ENCODE results near the gene TMX3. TPM values are rescaled to one million over a fixed set of nuclear protein-coding genes. Genes with fewer than 3 reads are reported as not detected.

Gene TMX3
- polyA plus RNA-seq, 1 donor from 2014 or later: 158 TPM

DNA sequence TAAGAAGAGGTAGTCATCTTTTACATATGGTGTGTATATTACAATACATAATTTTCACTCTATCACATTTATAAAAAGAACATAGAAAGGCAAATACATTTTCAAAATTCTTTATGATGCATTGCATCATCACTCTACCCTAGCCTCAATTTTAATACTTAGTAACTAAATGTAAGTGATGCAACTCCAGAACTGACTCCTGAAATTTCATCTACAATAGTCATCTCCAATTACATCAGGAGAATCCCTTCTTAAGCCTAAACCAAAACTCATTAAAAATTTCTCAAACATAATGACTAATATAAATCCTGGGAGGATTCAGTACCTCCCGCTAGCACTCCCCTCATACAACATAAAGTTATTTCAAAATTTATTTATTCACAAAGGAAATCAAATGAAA lies 15.9 kb downstream of the TMX3 start:
- Histone ChIP-seq H3K9ac (ENCODE audit: low read length) (no peak overlapping the region), H3K27me3 (ENCODE audit: insufficient read depth, low read depth, low read length) (no peaks in the 10 kb centered on the region), H3K4me3 (ENCODE audit: low read length) (no peak overlapping the region), H3K79me2 (replicated peaks; ENCODE audit: insufficient read depth, low read length) (peaks cover 10% of the 10 kb centered on the region), H4K20me1 (ENCODE audit: insufficient read depth) (no peaks in the 10 kb centered on the region), H3F3A (ENCODE audit: insufficient read depth, low read length, poor library complexity, severe bottlenecking) (no peaks in the 10 kb centered on the region), H2AFZ (ENCODE audit: low read depth, low read length) (no peak overlapping the region), H3K4me2 (ENCODE audit: low read length) (no peak overlapping the region), H3K9me3 (ENCODE audit: low read length) (no peaks in the 10 kb centered on the region), H3K36me3 (ENCODE audit: insufficient read depth, low read length) (peaks cover 5% of the 10 kb centered on the region), H3K27ac (ENCODE audit: low read length) (no peak overlapping the region), H3K9me2 (ENCODE audit: insufficient read depth, low read length) (no peaks in the 10 kb centered on the region)
- TF ChIP-seq EP300 (conservative IDR thresholded peaks at IDR 0.05; ENCODE audit: poor library complexity, severe bottlenecking) (no peak), RAD21 (conservative IDR thresholded peaks at IDR 0.05) (no peak), POLR2AphosphoS5 (IDR thresholded peaks at IDR 0.05) (no peak), SMC3 (conservative IDR thresholded peaks at IDR 0.05; ENCODE audit: poor library complexity) (no peak), MXI1 (conservative IDR thresholded peaks at IDR 0.05; ENCODE audit: poor library complexity, severe bottlenecking) (no peak), TAF1 (IDR thresholded peaks at IDR 0.05; ENCODE audit: low read depth) (no peak), EZH2 (IDR thresholded peaks at IDR 0.05; ENCODE audit: borderline replicate concordance, insufficient read depth, low read length, poor library complexity, severe bottlenecking) (no peak)
- TF ChIP-seq, protein P1, sequence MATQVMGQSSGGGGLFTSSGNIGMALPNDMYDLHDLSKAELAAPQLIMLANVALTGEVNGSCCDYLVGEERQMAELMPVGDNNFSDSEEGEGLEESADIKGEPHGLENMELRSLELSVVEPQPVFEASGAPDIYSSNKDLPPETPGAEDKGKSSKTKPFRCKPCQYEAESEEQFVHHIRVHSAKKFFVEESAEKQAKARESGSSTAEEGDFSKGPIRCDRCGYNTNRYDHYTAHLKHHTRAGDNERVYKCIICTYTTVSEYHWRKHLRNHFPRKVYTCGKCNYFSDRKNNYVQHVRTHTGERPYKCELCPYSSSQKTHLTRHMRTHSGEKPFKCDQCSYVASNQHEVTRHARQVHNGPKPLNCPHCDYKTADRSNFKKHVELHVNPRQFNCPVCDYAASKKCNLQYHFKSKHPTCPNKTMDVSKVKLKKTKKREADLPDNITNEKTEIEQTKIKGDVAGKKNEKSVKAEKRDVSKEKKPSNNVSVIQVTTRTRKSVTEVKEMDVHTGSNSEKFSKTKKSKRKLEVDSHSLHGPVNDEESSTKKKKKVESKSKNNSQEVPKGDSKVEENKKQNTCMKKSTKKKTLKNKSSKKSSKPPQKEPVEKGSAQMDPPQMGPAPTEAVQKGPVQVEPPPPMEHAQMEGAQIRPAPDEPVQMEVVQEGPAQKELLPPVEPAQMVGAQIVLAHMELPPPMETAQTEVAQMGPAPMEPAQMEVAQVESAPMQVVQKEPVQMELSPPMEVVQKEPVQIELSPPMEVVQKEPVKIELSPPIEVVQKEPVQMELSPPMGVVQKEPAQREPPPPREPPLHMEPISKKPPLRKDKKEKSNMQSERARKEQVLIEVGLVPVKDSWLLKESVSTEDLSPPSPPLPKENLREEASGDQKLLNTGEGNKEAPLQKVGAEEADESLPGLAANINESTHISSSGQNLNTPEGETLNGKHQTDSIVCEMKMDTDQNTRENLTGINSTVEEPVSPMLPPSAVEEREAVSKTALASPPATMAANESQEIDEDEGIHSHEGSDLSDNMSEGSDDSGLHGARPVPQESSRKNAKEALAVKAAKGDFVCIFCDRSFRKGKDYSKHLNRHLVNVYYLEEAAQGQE (IDR thresholded peaks at IDR 0.05; ENCODE audit: borderline replicate concordance): no peak
- TF ChIP-seq, protein P2, sequence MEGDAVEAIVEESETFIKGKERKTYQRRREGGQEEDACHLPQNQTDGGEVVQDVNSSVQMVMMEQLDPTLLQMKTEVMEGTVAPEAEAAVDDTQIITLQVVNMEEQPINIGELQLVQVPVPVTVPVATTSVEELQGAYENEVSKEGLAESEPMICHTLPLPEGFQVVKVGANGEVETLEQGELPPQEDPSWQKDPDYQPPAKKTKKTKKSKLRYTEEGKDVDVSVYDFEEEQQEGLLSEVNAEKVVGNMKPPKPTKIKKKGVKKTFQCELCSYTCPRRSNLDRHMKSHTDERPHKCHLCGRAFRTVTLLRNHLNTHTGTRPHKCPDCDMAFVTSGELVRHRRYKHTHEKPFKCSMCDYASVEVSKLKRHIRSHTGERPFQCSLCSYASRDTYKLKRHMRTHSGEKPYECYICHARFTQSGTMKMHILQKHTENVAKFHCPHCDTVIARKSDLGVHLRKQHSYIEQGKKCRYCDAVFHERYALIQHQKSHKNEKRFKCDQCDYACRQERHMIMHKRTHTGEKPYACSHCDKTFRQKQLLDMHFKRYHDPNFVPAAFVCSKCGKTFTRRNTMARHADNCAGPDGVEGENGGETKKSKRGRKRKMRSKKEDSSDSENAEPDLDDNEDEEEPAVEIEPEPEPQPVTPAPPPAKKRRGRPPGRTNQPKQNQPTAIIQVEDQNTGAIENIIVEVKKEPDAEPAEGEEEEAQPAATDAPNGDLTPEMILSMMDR (IDR thresholded peaks at IDR 0.05; ENCODE audit: poor library complexity, severe bottlenecking): no peak

GRCh38 chr18:68696937-68697336 lies 18.0 kb downstream of the TMX3 start:
- Histone ChIP-seq H3K9me2 (ENCODE audit: insufficient read depth, low read length) (no peaks in the 10 kb centered on the region), H3K4me2 (ENCODE audit: low read length) (no peak overlapping the region), H3K36me3 (ENCODE audit: insufficient read depth, low read length) (peaks cover 5% of the 10 kb centered on the region), H4K20me1 (ENCODE audit: insufficient read depth) (no peaks in the 10 kb centered on the region), H3K27ac (ENCODE audit: low read length) (no peak overlapping the region), H3K9ac (ENCODE audit: low read length) (no peak overlapping the region), H2AFZ (ENCODE audit: low read depth, low read length) (no peak overlapping the region), H3K4me3 (ENCODE audit: low read length) (no peak overlapping the region), H3F3A (ENCODE audit: insufficient read depth, low read length, poor library complexity, severe bottlenecking) (no peaks in the 10 kb centered on the region), H3K9me3 (ENCODE audit: low read length) (no peaks in the 10 kb centered on the region), H3K79me2 (replicated peaks; ENCODE audit: insufficient read depth, low read length) (no peaks in the 10 kb centered on the region), H3K27me3 (ENCODE audit: insufficient read depth, low read depth, low read length) (no peaks in the 10 kb centered on the region)
- TF ChIP-seq EP300 (conservative IDR thresholded peaks at IDR 0.05; ENCODE audit: poor library complexity, severe bottlenecking): no peak
- no peak for TF ChIP-seq SMC3 (conservative IDR thresholded peaks at IDR 0.05; ENCODE audit: poor library complexity)
- TF ChIP-seq, protein P1 (IDR thresholded peaks at IDR 0.05; ENCODE audit: borderline replicate concordance): no peak
- TF ChIP-seq TAF1 (IDR thresholded peaks at IDR 0.05; ENCODE audit: low read depth): no peak
- TF ChIP-seq EZH2 (IDR thresholded peaks at IDR 0.05; ENCODE audit: borderline replicate concordance, insufficient read depth, low read length, poor library complexity, severe bottlenecking): no peak
- TF ChIP-seq POLR2AphosphoS5 (IDR thresholded peaks at IDR 0.05): no peak
- TF ChIP-seq, protein P2 (IDR thresholded peaks at IDR 0.05; ENCODE audit: poor library complexity, severe bottlenecking): no peak
- TF ChIP-seq RAD21 (conservative IDR thresholded peaks at IDR 0.05): no peak
- no peak for TF ChIP-seq MXI1 (conservative IDR thresholded peaks at IDR 0.05; ENCODE audit: poor library complexity, severe bottlenecking)
